T-helper 2 cell treated with Interferon-gamma antibody and Interleukin-4, amounts not matched to agents 5 μg/mL and 100 μg/mL, for 36 hours (primary cell): Measurements from ENCODE around the gene GAREM1.
"Not testable (repeated sequence)": the region's sequence is repeated elsewhere in the genome, so short reads cannot be mapped to it uniquely, and the experiment has no call there.

Source experiments
- DNase-seq: peaks from one replicate; pipeline ENCODE4 v3.0.0; 2021; ENCODE audit warnings: low spot score
- H3K27ac Mint-ChIP-seq: one replicate; pipeline ENCODE4 v1.8.0; 2021; ENCODE audit warnings: mild to moderate bottlenecking, mixed read lengths
- H3K27me3 Mint-ChIP-seq: one replicate; pipeline ENCODE4 v1.8.0; 2021; ENCODE audit warnings: low read depth, mixed read lengths
- H3K36me3 Mint-ChIP-seq: one replicate; pipeline ENCODE4 v1.8.0; 2021; ENCODE audit warnings: low read depth, mixed read lengths
- H3K4me1 Mint-ChIP-seq: one replicate; pipeline ENCODE4 v1.8.0; 2021; ENCODE audit warnings: low read depth, mixed read lengths
- H3K4me3 Mint-ChIP-seq: one replicate; pipeline ENCODE4 v1.8.0; 2022; ENCODE audit warnings: mild to moderate bottlenecking, moderate library complexity, mixed read lengths
- H3K9me3 Mint-ChIP-seq: one replicate; pipeline ENCODE4 v1.8.0; 2021; ENCODE audit warnings: mixed read lengths

The GAREM1 gene

DNA sequence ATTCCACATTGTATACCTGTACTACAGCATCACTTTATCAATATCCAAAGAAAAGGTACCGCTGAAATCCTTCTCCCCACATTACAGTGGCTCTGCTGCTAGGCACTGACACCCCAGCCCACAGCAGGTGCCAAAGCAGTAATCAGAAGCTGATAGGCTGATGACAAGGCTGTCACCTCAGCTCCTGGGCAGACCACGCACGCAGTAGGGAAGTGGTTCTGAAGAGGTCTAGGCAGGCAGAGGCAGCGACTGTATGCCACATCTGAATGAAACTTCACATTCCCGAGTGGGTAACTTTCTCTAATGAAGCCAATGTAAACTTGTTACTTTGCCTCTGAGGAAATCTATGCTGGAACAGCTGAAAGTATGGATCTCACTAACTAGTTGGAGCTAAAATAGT lies 167.9 kb downstream of the GAREM1 start:
- Mint-ChIP-seq H3K4me1 (peaks cover 8% of the 10 kb centered on the region), H3K27me3 (peaks cover 11% of the 10 kb centered on the region), H3K36me3 (no peaks in the 10 kb centered on the region), H3K27ac (no peak overlapping the region), H3K9me3 (no peaks in the 10 kb centered on the region), H3K4me3 (no peak overlapping the region)
- DNase-seq = no peak

- Mint-ChIP-seq H3K4me3 (no peak overlapping the region), H3K36me3 (no peaks in the 10 kb centered on the region), H3K4me1 (peaks cover 8% of the 10 kb centered on the region), H3K27ac (no peak overlapping the region), H3K9me3 (no peaks in the 10 kb centered on the region), H3K27me3 (peaks cover 11% of the 10 kb centered on the region)
- peak; percentile 12 for DNase-seq
These were observed 168.5 kb downstream of the GAREM1 start for GRCh38 chr18:32301976-32302743.

- no peak overlapping the region for H3K27ac Mint-ChIP-seq
- no peak overlapping the region for H3K4me3 Mint-ChIP-seq
- peaks cover 8% of the 10 kb centered on the region for H3K4me1 Mint-ChIP-seq
- DNase-seq = no peak
- H3K27me3 Mint-ChIP-seq = peaks cover 9% of the 10 kb centered on the region
- no peaks in the 10 kb centered on the region for H3K36me3 Mint-ChIP-seq
- no peaks in the 10 kb centered on the region for H3K9me3 Mint-ChIP-seq
These were observed 169.3 kb downstream of the GAREM1 start for GRCh38 chr18:32301361-32301760.

GRCh38 chr18:32300914-32301313 lies 169.8 kb downstream of the GAREM1 start:
- Mint-ChIP-seq H3K4me3 (no peak overlapping the region), H3K9me3 (no peaks in the 10 kb centered on the region), H3K4me1 (peaks cover 8% of the 10 kb centered on the region), H3K36me3 (no peaks in the 10 kb centered on the region), H3K27me3 (peaks cover 5% of the 10 kb centered on the region), H3K27ac (no peak overlapping the region)
- DNase-seq = no peak

- Mint-ChIP-seq H3K36me3 (no peaks in the 10 kb centered on the region), H3K27me3 (peaks cover 5% of the 10 kb centered on the region), H3K4me3 (no peak overlapping the region), H3K4me1 (peaks cover 8% of the 10 kb centered on the region), H3K9me3 (no peaks in the 10 kb centered on the region), H3K27ac (no peak overlapping the region)
- no peak for DNase-seq
These were observed 171.2 kb downstream of the GAREM1 start for GRCh38 chr18:32299484-32299883.

GRCh38 chr18:32298171-32298667 lies 172.5 kb downstream of the GAREM1 start:
- Mint-ChIP-seq H3K27ac (no peak overlapping the region), H3K4me1 (peaks cover 8% of the 10 kb centered on the region), H3K4me3 (no peak overlapping the region), H3K36me3 (no peaks in the 10 kb centered on the region), H3K9me3 (no peaks in the 10 kb centered on the region), H3K27me3 (peaks cover 5% of the 10 kb centered on the region)
- DNase-seq = no peak

- Mint-ChIP-seq H3K4me1 (peaks cover 8% of the 10 kb centered on the region), H3K4me3 (no peak overlapping the region), H3K27me3 (peaks cover 5% of the 10 kb centered on the region), H3K36me3 (no peaks in the 10 kb centered on the region), H3K9me3 (no peaks in the 10 kb centered on the region), H3K27ac (no peak overlapping the region)
- no peak for DNase-seq
These were observed 173.0 kb downstream of the GAREM1 start for GRCh38 chr18:32297579-32298170.

- no peaks in the 10 kb centered on the region for H3K36me3 Mint-ChIP-seq
- peaks cover 3% of the 10 kb centered on the region for H3K4me1 Mint-ChIP-seq
- H3K27me3 Mint-ChIP-seq = peaks cover 5% of the 10 kb centered on the region
- no peak overlapping the region for H3K4me3 Mint-ChIP-seq
- H3K9me3 Mint-ChIP-seq = no peaks in the 10 kb centered on the region
- DNase-seq = no peak
- no peak overlapping the region for H3K27ac Mint-ChIP-seq
These were observed 173.8 kb downstream of the GAREM1 start for GRCh38 chr18:32296851-32297250.

DNA sequence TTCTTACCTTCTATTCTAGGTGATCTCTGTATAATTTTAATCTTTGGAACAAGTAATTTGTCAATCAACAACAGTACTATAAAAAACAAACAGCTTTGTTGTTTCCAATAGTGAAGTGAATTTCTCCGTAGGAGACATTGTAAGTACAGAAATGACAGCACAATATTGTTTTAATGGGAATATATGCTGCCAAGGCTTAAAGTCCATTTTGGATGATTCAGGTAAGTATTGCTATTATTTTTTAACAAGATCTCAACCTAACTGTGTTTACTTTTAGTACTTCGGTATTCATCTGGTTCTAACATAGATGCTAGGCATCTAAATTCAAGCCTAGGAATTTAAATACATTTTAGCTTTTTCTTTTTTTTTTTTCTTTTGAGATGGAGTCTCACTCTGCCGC lies 175.1 kb downstream of the GAREM1 start:
- Mint-ChIP-seq H3K9me3 (no peaks in the 10 kb centered on the region), H3K27me3 (peaks cover 5% of the 10 kb centered on the region), H3K27ac (no peak overlapping the region), H3K4me3 (no peak overlapping the region), H3K4me1 (no peaks in the 10 kb centered on the region), H3K36me3 (no peaks in the 10 kb centered on the region)
- DNase-seq = no peak

DNA sequence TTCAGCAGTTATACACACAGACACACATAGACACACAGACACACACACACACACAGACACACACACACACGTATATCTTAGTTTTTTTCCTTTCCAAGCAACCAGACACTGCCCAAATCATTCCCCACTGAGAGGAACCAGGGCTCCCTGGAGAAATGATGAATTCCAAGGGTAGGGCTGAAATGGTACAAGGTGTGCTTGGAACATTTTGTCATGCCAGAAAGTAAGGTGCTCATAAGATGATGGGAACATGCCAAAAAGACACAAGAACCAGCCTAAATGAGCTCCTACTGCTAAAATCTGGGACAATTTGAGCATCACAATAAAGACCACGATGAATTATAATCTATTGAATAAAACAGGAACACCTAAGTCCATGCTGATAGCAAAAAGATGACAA lies 177.6 kb downstream of the GAREM1 start:
- Mint-ChIP-seq H3K4me1 (no peaks in the 10 kb centered on the region), H3K27me3 (no peaks in the 10 kb centered on the region), H3K9me3 (no peaks in the 10 kb centered on the region), H3K27ac (no peak overlapping the region), H3K4me3 (no peak overlapping the region), H3K36me3 (no peaks in the 10 kb centered on the region)
- no peak for DNase-seq

DNA sequence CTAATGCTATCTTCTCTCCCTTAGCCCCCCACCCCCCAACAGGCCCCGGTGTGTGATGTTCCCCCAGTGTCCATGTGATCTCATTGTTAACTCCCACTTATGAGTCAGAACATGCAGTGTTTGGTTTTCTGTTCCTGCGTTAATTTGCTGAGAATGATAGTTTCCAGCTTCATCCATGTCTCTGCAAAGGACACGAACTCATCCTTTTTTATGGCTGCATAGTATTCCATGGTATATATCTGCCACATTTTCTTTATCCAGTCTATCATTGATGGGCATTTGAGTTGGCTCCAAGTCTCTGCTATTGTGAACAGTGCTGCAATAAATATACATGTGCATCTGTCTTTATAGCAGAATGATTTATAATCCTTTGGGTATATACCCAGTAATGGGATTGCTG lies 179.1 kb downstream of the GAREM1 start:
- H3K36me3 Mint-ChIP-seq, H3K27ac Mint-ChIP-seq, H3K9me3 Mint-ChIP-seq, H3K27me3 Mint-ChIP-seq, DNase-seq, H3K4me1 Mint-ChIP-seq, H3K4me3 Mint-ChIP-seq: not testable (repeated sequence)

DNA sequence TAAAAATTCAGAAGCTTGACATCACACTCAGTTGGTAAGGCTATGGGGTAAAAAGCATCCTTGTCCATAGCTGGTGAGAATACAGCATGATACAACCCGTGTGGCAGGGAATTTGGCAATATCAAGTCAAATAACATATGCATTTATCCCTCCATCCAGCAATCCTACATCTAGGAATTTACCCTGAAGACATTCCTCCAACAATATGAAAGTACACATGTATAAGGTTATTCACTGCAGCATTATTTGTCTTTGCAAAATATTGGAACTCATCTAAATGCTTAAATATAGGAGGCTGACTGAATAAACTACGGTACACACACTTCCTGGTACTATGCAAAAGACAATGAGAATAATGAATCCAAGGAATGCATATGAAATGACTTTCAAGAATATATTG lies 179.9 kb downstream of the GAREM1 start:
- Mint-ChIP-seq H3K9me3 (no peaks in the 10 kb centered on the region), H3K27ac (no peak overlapping the region), H3K4me1 (no peaks in the 10 kb centered on the region), H3K4me3 (no peak overlapping the region), H3K27me3 (no peaks in the 10 kb centered on the region), H3K36me3 (no peaks in the 10 kb centered on the region)
- no peak for DNase-seq

GRCh38 chr18:32289483-32290075 lies 181.1 kb downstream of the GAREM1 start:
- H3K9me3 Mint-ChIP-seq = no peaks in the 10 kb centered on the region
- H3K4me3 Mint-ChIP-seq = no peak overlapping the region
- no peaks in the 10 kb centered on the region for H3K36me3 Mint-ChIP-seq
- H3K27me3 Mint-ChIP-seq = no peaks in the 10 kb centered on the region
- H3K4me1 Mint-ChIP-seq = no peaks in the 10 kb centered on the region
- H3K27ac Mint-ChIP-seq = no peak overlapping the region
- DNase-seq = no peak

DNA sequence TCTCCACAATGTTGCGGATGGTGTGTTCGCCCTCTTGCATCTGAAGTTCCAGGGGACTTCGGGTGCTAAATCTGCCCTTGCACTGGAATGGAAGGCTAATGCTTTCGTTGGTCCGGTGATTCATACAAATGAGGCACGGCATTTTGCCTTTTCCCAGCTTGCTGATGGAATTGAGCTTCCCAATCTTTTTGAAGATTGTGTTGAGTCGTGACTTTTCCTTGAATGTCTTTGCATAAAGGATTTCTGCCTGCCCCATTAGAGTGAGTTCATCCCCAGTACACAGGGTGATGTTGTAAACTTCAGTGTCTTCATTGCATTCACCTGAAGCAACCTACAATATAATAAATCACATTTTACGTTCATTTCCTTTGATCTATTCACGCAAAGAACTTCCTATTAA lies 182.8 kb downstream of the GAREM1 start:
- no peak for DNase-seq
- no peaks in the 10 kb centered on the region for H3K9me3 Mint-ChIP-seq
- no peak overlapping the region for H3K4me3 Mint-ChIP-seq
- no peaks in the 10 kb centered on the region for H3K27me3 Mint-ChIP-seq
- H3K27ac Mint-ChIP-seq = no peak overlapping the region
- H3K4me1 Mint-ChIP-seq = no peaks in the 10 kb centered on the region
- no peaks in the 10 kb centered on the region for H3K36me3 Mint-ChIP-seq
